Lower leg skin (tissue), 4 donors: ENCODE results near the gene LILRB3. TPM values are rescaled to one million over a fixed set of nuclear protein-coding genes. Genes with fewer than 3 reads are reported as not detected.
A peak's percentile ranks its signal among the peaks of the same experiment; 100 is the strongest.
"Not testable (repeated sequence)": the region's sequence is repeated elsewhere in the genome, so short reads cannot be mapped to it uniquely, and the experiment has no call there.

Experiments used
- DNase-seq, 2 donors: peaks; one replicate each; pipeline ENCODE4 v3.0.0-alpha.2; 2019; ENCODE audit warnings: low spot score in 2 of 2
- H3K4me3 ChIP-seq: fragments of 200-600 bp; sonication (generic); 2 replicates; pipeline ENCODE4 v1.5.1; 2017; ENCODE audit warnings: mild to moderate bottlenecking, low read depth; ENCODE audit not compliant: poor library complexity, severe bottlenecking
- POLR2A ChIP-seq, 2 donors: fragments of 450-650 bp; IDR thresholded peaks; one replicate each; pipeline ENCODE4 v1.6.1; 2016 to 2017; ENCODE audit warnings: antibody characterized with exemption in 2 of 2, mild to moderate bottlenecking in 1 of 2, moderate library complexity in 1 of 2
- whole genome bisulfite sequencing, 2 donors: methylation state at CpG; one replicate each; pipeline ENCODE4 v1.1.5; 2018; 5-methylcytosine and 5-hydroxymethylcytosine counted together
- intact Hi-C: fragments of 100-400 bp; cut with DNase I; formaldehyde crosslinking; loops from one replicate; pipeline ENCODE4 v1.15.0; 2023; ENCODE audit warnings: low total_unique reads
- total RNA-seq, 4 donors: library from RNA; depleted of rRNA; stranded (reverse); fragments of >200 nt; gene quantifications; one replicate each; pipeline ENCODE4 v1.1.0, GENCODE V29; 2016
- TF ChIP-seq, protein P1 (sequence below), 3 donors: fragments of 450-650 bp; IDR thresholded peaks; one replicate each; pipeline ENCODE4 v1.5.1; 2016; ENCODE audit warnings: antibody characterized with exemption in 3 of 3, mild to moderate bottlenecking in 3 of 3, moderate library complexity in 2 of 3

Gene LILRB3
- total RNA-seq, 4 donors from 2014 or later, result 0.65 to 7.7 (median 3.5) TPM

DNA sequence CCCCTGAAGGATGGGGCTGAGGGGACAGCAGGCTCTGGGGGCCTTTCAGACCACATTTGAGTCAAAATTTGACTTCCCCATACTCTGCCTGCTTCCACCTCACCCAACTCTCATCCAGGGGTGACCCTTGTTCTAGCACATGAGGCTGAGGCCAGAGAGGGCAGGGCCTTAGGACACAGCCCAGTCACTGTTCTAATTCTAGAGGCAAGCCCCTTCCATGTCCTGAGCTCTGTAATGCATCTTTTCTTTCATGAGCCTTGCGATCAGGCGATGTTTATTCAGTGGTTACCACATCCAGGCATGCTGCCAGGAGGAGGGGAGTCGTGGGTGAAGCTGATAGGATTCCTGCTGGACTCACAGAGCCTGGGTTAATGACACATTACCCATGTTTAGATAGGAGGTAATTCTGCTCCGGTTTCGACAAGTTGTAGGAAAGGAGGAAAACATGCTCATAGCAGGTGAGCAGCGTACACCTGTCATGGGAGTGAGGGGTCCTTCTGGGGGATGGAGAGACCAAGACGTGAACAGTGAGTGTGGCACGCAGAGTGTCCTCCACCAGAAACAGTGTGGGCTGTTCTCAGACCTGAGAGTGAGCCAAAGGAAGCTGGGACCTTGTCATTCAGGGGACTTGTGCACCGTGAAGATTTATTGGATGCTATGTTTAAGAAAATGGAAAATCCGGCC is 12.9 kb downstream of the LILRB3 start:
- TF ChIP-seq POLR2A (IDR thresholded peaks at IDR 0.05), result no peak
- TF ChIP-seq, protein P1, sequence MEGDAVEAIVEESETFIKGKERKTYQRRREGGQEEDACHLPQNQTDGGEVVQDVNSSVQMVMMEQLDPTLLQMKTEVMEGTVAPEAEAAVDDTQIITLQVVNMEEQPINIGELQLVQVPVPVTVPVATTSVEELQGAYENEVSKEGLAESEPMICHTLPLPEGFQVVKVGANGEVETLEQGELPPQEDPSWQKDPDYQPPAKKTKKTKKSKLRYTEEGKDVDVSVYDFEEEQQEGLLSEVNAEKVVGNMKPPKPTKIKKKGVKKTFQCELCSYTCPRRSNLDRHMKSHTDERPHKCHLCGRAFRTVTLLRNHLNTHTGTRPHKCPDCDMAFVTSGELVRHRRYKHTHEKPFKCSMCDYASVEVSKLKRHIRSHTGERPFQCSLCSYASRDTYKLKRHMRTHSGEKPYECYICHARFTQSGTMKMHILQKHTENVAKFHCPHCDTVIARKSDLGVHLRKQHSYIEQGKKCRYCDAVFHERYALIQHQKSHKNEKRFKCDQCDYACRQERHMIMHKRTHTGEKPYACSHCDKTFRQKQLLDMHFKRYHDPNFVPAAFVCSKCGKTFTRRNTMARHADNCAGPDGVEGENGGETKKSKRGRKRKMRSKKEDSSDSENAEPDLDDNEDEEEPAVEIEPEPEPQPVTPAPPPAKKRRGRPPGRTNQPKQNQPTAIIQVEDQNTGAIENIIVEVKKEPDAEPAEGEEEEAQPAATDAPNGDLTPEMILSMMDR (IDR thresholded peaks at IDR 0.05), result no peak
- no peak overlapping the region for H3K4me3 ChIP-seq
- WGBS, 2 donors, result 41 to 51% methylated on average over 10 of the region's 10 CpGs
- intact Hi-C loops, result no loop called here
- DNase-seq, result peak; percentile 85 to 95

DNA sequence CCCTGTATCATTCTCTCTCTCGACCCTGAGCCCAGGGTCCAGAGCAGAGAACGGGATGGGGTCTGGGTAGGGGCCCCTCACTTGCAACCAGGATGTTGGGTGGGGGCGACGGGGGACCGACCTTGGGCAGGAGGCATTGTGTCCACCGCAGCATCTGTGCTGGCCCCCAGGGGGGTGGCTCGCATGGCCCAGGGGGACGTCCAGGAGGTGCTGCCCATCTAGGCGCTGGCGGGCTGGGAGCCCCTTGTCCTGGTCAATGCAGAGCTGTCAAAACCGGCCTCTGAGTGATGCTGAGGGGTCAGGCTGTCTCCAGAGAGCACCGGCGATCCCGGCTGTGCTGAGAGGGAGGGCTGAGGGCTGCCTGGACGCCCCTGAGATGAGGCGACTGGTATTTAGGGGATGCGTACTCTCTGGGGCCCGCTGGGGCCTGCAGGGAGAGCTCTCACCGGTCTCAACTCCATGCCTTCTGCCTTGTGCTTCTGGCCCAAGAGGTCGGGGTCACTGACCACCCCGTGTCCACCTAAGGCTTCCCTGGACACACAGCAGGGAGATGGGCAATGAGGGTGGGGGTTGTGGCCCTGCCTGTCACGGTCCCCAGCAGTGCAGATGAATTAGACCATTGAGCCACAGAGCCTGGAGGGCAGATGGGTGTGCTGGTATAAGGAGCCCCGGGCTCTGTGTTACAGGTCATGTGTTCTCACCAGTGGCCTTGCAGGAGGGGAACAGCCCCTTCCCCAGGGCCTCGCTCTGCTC is 13.6 kb downstream of the LILRB3 start:
- WGBS, 2 donors, result 62 to 71% methylated on average over 15 to 19 of the region's 24 CpGs
- intact Hi-C loops, result no loop called here

DNA sequence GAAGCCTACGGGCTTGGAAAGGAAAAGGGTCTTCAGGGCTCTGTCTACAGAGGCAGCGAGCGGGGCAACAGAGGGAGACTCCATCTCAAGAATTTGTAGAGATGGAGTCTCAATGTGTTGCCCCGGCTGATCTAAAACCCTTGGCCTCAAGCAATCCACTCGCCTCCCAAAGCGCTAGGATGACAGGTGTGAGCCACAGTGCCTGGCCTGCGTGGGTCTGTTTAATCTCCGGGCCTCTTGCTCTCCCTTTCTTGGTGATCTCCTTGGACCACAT is 14.1 kb downstream of the LILRB3 start:
- 70 to 72% methylated on average over 8 of the region's 8 CpGs for WGBS, 2 donors
- H3K4me3 ChIP-seq, result no peak overlapping the region
- no peak for TF ChIP-seq POLR2A (IDR thresholded peaks at IDR 0.05)
- TF ChIP-seq, protein P1 (IDR thresholded peaks at IDR 0.05), result no peak
- no peak for DNase-seq
- intact Hi-C loops, result no loop called here

More for the DNA sequence above, 13.6 kb downstream of the LILRB3 start:
- TF ChIP-seq, protein P1 (IDR thresholded peaks at IDR 0.05), result no peak
- no peak for TF ChIP-seq POLR2A (IDR thresholded peaks at IDR 0.05)
- H3K4me3 ChIP-seq, result no peak overlapping the region
- no peak for DNase-seq

DNA sequence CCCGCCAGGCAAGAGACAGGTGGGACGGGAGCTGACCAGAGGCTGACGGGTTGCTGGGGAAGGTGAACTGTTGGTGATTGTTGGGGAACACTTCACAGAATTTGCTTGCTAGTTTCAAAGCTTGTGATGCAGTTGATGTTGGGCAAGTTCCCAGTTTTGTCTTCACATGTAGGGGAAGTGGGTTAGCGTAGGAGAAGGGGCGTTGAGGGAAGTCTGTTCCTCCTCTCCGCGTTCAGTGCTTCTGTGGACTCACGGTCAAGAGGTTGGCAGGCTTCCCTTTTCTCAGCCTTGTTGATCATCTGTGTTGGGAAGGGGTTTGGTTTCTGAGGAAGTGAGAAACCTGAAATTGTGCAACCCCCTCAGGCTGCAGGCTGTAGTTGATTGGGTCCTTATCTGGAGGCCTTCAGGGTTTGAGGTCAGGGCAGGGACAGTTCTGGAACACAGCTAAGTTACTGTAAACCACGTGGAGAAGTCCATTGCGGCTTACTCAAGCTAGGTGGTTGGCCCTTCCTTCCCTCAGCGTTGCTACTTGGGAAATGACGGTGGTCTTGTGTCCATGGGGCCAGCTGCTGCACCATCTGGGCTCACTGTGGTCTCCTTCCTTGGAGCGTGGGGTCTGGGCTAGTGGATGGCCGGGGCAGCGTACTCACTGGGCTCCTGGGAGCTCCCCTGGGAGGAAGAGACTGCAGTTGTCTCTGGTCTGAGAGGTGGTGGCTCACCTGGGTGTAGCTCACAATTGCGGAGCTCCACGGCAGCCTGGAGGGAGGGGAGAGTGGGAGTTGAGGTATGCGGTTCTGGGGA is 14.6 kb downstream of the LILRB3 start:
- DNase-seq, result peak; percentile 79 to 90
- no peak for TF ChIP-seq POLR2A (IDR thresholded peaks at IDR 0.05)
- TF ChIP-seq, protein P1 (IDR thresholded peaks at IDR 0.05), result no peak
- WGBS, 2 donors, result 70 to 71% methylated on average over 18 of the region's 18 CpGs
- H3K4me3 ChIP-seq, result no peak overlapping the region
- intact Hi-C loops, result no loop called here

DNA sequence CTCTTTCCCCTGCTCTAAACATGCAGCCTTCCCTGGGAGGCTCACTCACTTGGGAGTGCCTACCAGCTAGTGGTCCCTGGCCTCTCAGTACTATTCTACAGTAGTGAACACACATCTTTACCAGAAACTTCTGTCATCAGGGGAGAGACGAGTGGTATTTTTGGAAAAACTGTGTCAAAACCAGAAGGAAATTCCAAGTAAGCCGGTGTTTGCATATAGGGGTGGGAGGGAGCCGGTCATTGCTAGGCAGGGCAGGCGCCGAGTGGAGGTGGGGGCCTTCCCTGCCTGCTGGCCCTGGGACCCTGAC is 15.2 kb downstream of the LILRB3 start:
- TF ChIP-seq, protein P1 (IDR thresholded peaks at IDR 0.05), result no peak
- no peak for TF ChIP-seq POLR2A (IDR thresholded peaks at IDR 0.05)
- DNase-seq, result no peak
- H3K4me3 ChIP-seq, result no peak overlapping the region
- intact Hi-C loops, result no loop called here
- WGBS, 2 donors, result 77 to 80% methylated on average over 5 of the region's 5 CpGs

DNA sequence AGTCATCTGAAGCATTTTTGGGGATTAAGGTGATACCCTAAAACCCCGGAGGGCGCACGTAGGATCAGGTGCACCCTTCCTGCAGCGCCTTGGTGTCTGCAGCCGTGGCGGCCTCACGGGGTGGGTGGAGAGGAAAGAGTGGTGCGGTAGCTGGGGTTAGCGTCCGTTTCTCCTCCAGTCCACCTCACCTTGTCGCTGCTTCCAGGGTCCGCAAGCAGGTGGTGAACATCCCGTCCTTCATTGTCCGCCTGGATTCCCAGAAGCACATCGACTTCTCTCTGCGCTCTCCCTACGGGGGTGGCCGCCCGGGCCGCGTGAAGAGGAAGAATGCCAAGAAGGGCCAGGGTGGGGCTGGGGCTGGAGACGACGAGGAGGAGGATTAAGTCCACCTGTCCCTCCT is 15.6 kb downstream of the LILRB3 start:
- WGBS, 2 donors, result 71 to 80% methylated on average over 23 of the region's 23 CpGs
- H3K4me3 ChIP-seq, DNase-seq, intact Hi-C loops: not testable (repeated sequence)
